ENCODE results near the gene ROBO1. TPM values are rescaled to one million over a fixed set of nuclear protein-coding genes. Genes with fewer than 3 reads are reported as not detected.

The ROBO1 gene
- total RNA-seq, 1 donor = 69.8 TPM

GRCh38 chr3:78919021-78919755, 848.6 kb downstream of the ROBO1 start:
- Histone ChIP-seq H3K36me3 (ENCODE audit: insufficient read depth, low read length) (no peaks in the 10 kb centered on the region), H2AFZ (ENCODE audit: low read length) (no peak overlapping the region), H3K4me1 (ENCODE audit: insufficient read depth, low read length) (peaks cover 22% of the 10 kb centered on the region), H3K4me3 (ENCODE audit: insufficient read depth, low read length) (no peak overlapping the region), H3K4me2 (ENCODE audit: insufficient read depth, low read length) (peak overlapping the region; percentile 65), H3K79me2 (ENCODE audit: insufficient read depth, low read length) (no peaks in the 10 kb centered on the region), H3K9me3 (ENCODE audit: low read depth, low read length) (no peaks in the 10 kb centered on the region), H3K27me3 (ENCODE audit: insufficient read depth, low read length) (no peaks in the 10 kb centered on the region), H3K27ac (ENCODE audit: low read depth, low read length) (peak overlapping the region; percentile 89), H4K20me1 (ENCODE audit: insufficient read depth, low read length) (no peaks in the 10 kb centered on the region)
- DNase-seq (ENCODE audit: insufficient read length, low spot score, missing footprints) = peak; percentile 71
- no peak for TF ChIP-seq CTCF (IDR thresholded peaks at IDR 0.05; ENCODE audit: extremely low read depth, low read depth, low read length)

- Histone ChIP-seq H3K27ac (ENCODE audit: low read depth, low read length) (peak overlapping the region; percentile 89), H3K36me3 (ENCODE audit: insufficient read depth, low read length) (no peaks in the 10 kb centered on the region), H3K4me1 (ENCODE audit: insufficient read depth, low read length) (peaks cover 22% of the 10 kb centered on the region), H3K9me3 (ENCODE audit: low read depth, low read length) (no peaks in the 10 kb centered on the region), H2AFZ (ENCODE audit: low read length) (no peak overlapping the region), H3K4me3 (ENCODE audit: insufficient read depth, low read length) (peak overlapping the region; percentile 8), H3K4me2 (ENCODE audit: insufficient read depth, low read length) (peak overlapping the region; percentile 65), H3K79me2 (ENCODE audit: insufficient read depth, low read length) (no peaks in the 10 kb centered on the region), H3K27me3 (ENCODE audit: insufficient read depth, low read length) (no peaks in the 10 kb centered on the region), H4K20me1 (ENCODE audit: insufficient read depth, low read length) (no peaks in the 10 kb centered on the region)
- no peak for TF ChIP-seq CTCF (IDR thresholded peaks at IDR 0.05; ENCODE audit: extremely low read depth, low read depth, low read length)
- no peak for DNase-seq (ENCODE audit: insufficient read length, low spot score, missing footprints)
Measured at GRCh38 chr3:78918361-78919020, 849.3 kb downstream of the ROBO1 start.

- no peak overlapping the region for H2AFZ ChIP-seq (ENCODE audit: low read length)
- H3K4me3 ChIP-seq (ENCODE audit: insufficient read depth, low read length) = no peak overlapping the region
- no peaks in the 10 kb centered on the region for H3K79me2 ChIP-seq (ENCODE audit: insufficient read depth, low read length)
- no peak overlapping the region for H3K4me2 ChIP-seq (ENCODE audit: insufficient read depth, low read length)
- H3K4me1 ChIP-seq (ENCODE audit: insufficient read depth, low read length) = peaks cover 22% of the 10 kb centered on the region
- TF ChIP-seq CTCF (IDR thresholded peaks at IDR 0.05; ENCODE audit: extremely low read depth, low read depth, low read length) = no peak
- H3K27me3 ChIP-seq (ENCODE audit: insufficient read depth, low read length) = no peaks in the 10 kb centered on the region
- peak overlapping the region; percentile 89 for H3K27ac ChIP-seq (ENCODE audit: low read depth, low read length)
- no peaks in the 10 kb centered on the region for H3K9me3 ChIP-seq (ENCODE audit: low read depth, low read length)
- H3K36me3 ChIP-seq (ENCODE audit: insufficient read depth, low read length) = no peaks in the 10 kb centered on the region
- no peak for DNase-seq (ENCODE audit: insufficient read length, low spot score, missing footprints)
- H4K20me1 ChIP-seq (ENCODE audit: insufficient read depth, low read length) = no peaks in the 10 kb centered on the region
Measured at GRCh38 chr3:78917536-78917935, 850.3 kb downstream of the ROBO1 start.

GRCh38 chr3:78913711-78914110, 854.1 kb downstream of the ROBO1 start:
- Histone ChIP-seq H3K9me3 (ENCODE audit: low read depth, low read length) (no peaks in the 10 kb centered on the region), H3K27ac (ENCODE audit: low read depth, low read length) (no peak overlapping the region), H3K4me1 (ENCODE audit: insufficient read depth, low read length) (peaks cover 13% of the 10 kb centered on the region), H3K4me3 (ENCODE audit: insufficient read depth, low read length) (no peak overlapping the region), H3K36me3 (ENCODE audit: insufficient read depth, low read length) (no peaks in the 10 kb centered on the region), H2AFZ (ENCODE audit: low read length) (no peak overlapping the region), H4K20me1 (ENCODE audit: insufficient read depth, low read length) (no peaks in the 10 kb centered on the region), H3K27me3 (ENCODE audit: insufficient read depth, low read length) (no peaks in the 10 kb centered on the region), H3K4me2 (ENCODE audit: insufficient read depth, low read length) (no peak overlapping the region), H3K79me2 (ENCODE audit: insufficient read depth, low read length) (no peaks in the 10 kb centered on the region)
- DNase-seq (ENCODE audit: insufficient read length, low spot score, missing footprints) = no peak
- TF ChIP-seq CTCF (IDR thresholded peaks at IDR 0.05; ENCODE audit: extremely low read depth, low read depth, low read length) = no peak
